Measurements from ENCODE around the gene ITPR1.

Gene ITPR1

GRCh38 chr3:4690277-4690676 lies 197.1 kb downstream of the ITPR1 start:
- no peak for TF ChIP-seq CTCF (conservative IDR thresholded peaks at IDR 0.05; ENCODE audit: low read depth, low read length)
- no peak for DNase-seq (ENCODE audit: low read depth)

GRCh38 chr3:4693620-4694019 lies 200.5 kb downstream of the ITPR1 start:
- H3K4me3 ChIP-seq (ENCODE audit: low read length) = no peak overlapping the region
- DNase-seq (ENCODE audit: low read depth) = no peak
- TF ChIP-seq CTCF (conservative IDR thresholded peaks at IDR 0.05; ENCODE audit: low read depth, low read length) = no peak

More at GRCh38 chr3:4690277-4690676, 197.1 kb downstream of the ITPR1 start:
- no peak overlapping the region for H3K4me3 ChIP-seq (ENCODE audit: low read length)

- H3K4me3 ChIP-seq (ENCODE audit: low read length) = no peak overlapping the region
- no peak for TF ChIP-seq CTCF (conservative IDR thresholded peaks at IDR 0.05; ENCODE audit: low read depth, low read length)
- DNase-seq (ENCODE audit: low read depth) = no peak
Measured at GRCh38 chr3:4695846-4696245, 202.7 kb downstream of the ITPR1 start.

- no peak overlapping the region for H3K4me3 ChIP-seq (ENCODE audit: low read length)
- no peak for TF ChIP-seq CTCF (conservative IDR thresholded peaks at IDR 0.05; ENCODE audit: low read depth, low read length)
- DNase-seq (ENCODE audit: low read depth) = no peak
Measured at GRCh38 chr3:4696266-4696665, 203.1 kb downstream of the ITPR1 start.

- no peak for TF ChIP-seq CTCF (conservative IDR thresholded peaks at IDR 0.05; ENCODE audit: low read depth, low read length)
- H3K4me3 ChIP-seq (ENCODE audit: low read length) = no peak overlapping the region
- no peak for DNase-seq (ENCODE audit: low read depth)
Measured at GRCh38 chr3:4698125-4698821, 205.1 kb downstream of the ITPR1 start.

GRCh38 chr3:4703054-4703480 lies 209.9 kb downstream of the ITPR1 start:
- TF ChIP-seq CTCF (conservative IDR thresholded peaks at IDR 0.05; ENCODE audit: low read depth, low read length) = no peak
- H3K4me3 ChIP-seq (ENCODE audit: low read length) = no peak overlapping the region
- DNase-seq (ENCODE audit: low read depth) = no peak

- TF ChIP-seq CTCF (conservative IDR thresholded peaks at IDR 0.05; ENCODE audit: low read depth, low read length) = no peak
- H3K4me3 ChIP-seq (ENCODE audit: low read length) = no peak overlapping the region
- no peak for DNase-seq (ENCODE audit: low read depth)
Measured at GRCh38 chr3:4704552-4704951, 211.4 kb downstream of the ITPR1 start.
